Activated CD8-positive, alpha-beta memory T cell treated with anti-CD3 and anti-CD28 coated beads, Interleukin-2, amount 50 U/mL, for 24 hours (primary cell): ENCODE measurements around the gene KRTAP1-3.
"Not testable (repeated sequence)": the region's sequence is repeated elsewhere in the genome, so short reads cannot be mapped to it uniquely, and the experiment has no call there.

Experiments
- DNase-seq: peaks from one replicate; pipeline ENCODE4 v3.0.0-alpha.2; 2020; ENCODE audit errors: extremely low read depth

The KRTAP1-3 gene

GRCh38 chr17:41034346-41034935 lies at the start of gene KRTAP1-3:
Gene KRTAP1-3, minus strand, starts transcription at chr17:41034874. Its CDS starts 53 bp downstream, at chr17:41034821.
- DNase-seq = not testable (repeated sequence)

- DNase-seq = not testable (repeated sequence)
These were observed 49.6 kb upstream of the KRTAP1-3 start, which contains the start of gene KRTAP4-7 for GRCh38 chr17:41084100-41084856. Gene KRTAP4-7, plus strand, starts transcription at chr17:41084150. Its CDS starts 57 bp downstream, at chr17:41084207.

GRCh38 chr17:41083427-41083826 lies 48.8 kb upstream of the KRTAP1-3 start:
- not testable (repeated sequence) for DNase-seq

- DNase-seq = no peak
These were observed 48.0 kb upstream of the KRTAP1-3 start for GRCh38 chr17:41082626-41083025.

GRCh38 chr17:41076788-41077187 lies 42.1 kb upstream of the KRTAP1-3 start:
- DNase-seq = no peak

- no peak for DNase-seq
These were observed 39.0 kb upstream of the KRTAP1-3 start for GRCh38 chr17:41073676-41074075.

GRCh38 chr17:41071606-41072360 lies 37.1 kb upstream of the KRTAP1-3 start:
- DNase-seq = no peak

- no peak for DNase-seq
These were observed 34.4 kb upstream of the KRTAP1-3 start for GRCh38 chr17:41069031-41069430.

GRCh38 chr17:41067281-41067680 lies 32.6 kb upstream of the KRTAP1-3 start:
- no peak for DNase-seq

- DNase-seq = no peak
These were observed 31.4 kb upstream of the KRTAP1-3 start, which contains the start of gene KRTAP2-4 for GRCh38 chr17:41065829-41066624. Gene KRTAP2-4, minus strand, starts transcription at chr17:41065879. Its CDS starts 34 bp downstream, at chr17:41065845.

GRCh38 chr17:41065016-41065689 lies 30.5 kb upstream of the KRTAP1-3 start:
- not testable (repeated sequence) for DNase-seq

GRCh38 chr17:41064301-41064700 lies 29.6 kb upstream of the KRTAP1-3 start:
- DNase-seq = no peak

- DNase-seq = no peak
These were observed 28.8 kb upstream of the KRTAP1-3 start for GRCh38 chr17:41063449-41063848.

- no peak for DNase-seq
These were observed 27.3 kb upstream of the KRTAP1-3 start for GRCh38 chr17:41061964-41062363.

GRCh38 chr17:41060052-41060604 lies 25.5 kb upstream of the KRTAP1-3 start, which contains the start of gene KRTAP2-3:
Gene KRTAP2-3, minus strand, starts transcription at chr17:41060114. Its CDS starts 64 bp downstream, at chr17:41060050.
- no peak for DNase-seq

GRCh38 chr17:41059276-41060051 lies 24.8 kb upstream of the KRTAP1-3 start:
- DNase-seq = not testable (repeated sequence)

- DNase-seq = no peak
These were observed 24.1 kb upstream of the KRTAP1-3 start for GRCh38 chr17:41058741-41059140.

GRCh38 chr17:41057547-41057946 lies 22.9 kb upstream of the KRTAP1-3 start:
- DNase-seq = no peak

GRCh38 chr17:41055130-41055529 lies 20.5 kb upstream of the KRTAP1-3 start, which contains the start of gene KRTAP2-2:
Gene KRTAP2-2, minus strand, starts transcription at chr17:41055230. Its CDS starts 19 bp downstream, at chr17:41055211.
- DNase-seq = not testable (repeated sequence)
